ENCODE measurements around the gene FBN2.

The FBN2 gene

DNA sequence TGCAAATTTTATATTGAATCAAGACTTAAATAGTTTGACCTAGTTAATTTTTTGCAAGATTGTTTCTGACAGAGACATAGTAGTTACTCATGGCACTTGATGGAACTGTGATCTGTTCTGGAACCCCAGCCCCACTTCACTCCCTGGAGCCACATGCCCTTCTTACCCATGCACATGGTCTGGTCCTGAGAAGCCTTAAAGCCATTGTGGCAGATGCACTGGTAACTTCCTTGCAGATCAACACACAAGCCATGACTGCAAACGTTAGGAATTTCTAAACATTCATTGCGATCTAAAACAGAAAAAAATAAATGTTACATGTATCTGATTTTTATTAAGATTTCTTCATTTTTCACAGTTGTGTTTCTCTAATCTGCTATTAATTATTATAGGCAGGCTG lies 233.3 kb downstream of the FBN2 start:
- no peak for DNase-seq (ENCODE audit: low read depth)

DNA sequence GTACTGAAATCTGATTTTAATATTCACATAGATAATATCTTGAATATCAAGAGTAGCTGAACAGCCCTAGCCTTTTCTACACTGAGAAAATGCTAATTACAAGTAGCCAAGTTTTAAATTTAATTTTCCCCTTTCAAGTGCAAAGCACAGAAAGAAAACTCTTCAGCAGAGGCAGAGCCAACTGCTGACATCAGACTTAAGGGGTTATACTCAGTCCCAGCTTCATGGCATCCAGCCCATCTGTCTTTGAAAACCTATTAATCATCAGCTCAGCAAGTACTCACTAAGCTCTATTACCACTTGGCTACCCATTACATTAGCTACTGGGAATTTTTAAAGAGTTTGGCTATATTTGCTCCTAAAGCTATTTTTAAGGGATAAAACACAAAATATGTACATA lies 234.0 kb downstream of the FBN2 start:
- no peak for DNase-seq (ENCODE audit: low read depth)

GRCh38 chr5:128303593-128303992 lies 234.5 kb downstream of the FBN2 start:
- no peak for DNase-seq (ENCODE audit: low read depth)

- no peak for DNase-seq (ENCODE audit: low read depth)
Measured at GRCh38 chr5:128300181-128300580, 237.9 kb downstream of the FBN2 start.

DNA sequence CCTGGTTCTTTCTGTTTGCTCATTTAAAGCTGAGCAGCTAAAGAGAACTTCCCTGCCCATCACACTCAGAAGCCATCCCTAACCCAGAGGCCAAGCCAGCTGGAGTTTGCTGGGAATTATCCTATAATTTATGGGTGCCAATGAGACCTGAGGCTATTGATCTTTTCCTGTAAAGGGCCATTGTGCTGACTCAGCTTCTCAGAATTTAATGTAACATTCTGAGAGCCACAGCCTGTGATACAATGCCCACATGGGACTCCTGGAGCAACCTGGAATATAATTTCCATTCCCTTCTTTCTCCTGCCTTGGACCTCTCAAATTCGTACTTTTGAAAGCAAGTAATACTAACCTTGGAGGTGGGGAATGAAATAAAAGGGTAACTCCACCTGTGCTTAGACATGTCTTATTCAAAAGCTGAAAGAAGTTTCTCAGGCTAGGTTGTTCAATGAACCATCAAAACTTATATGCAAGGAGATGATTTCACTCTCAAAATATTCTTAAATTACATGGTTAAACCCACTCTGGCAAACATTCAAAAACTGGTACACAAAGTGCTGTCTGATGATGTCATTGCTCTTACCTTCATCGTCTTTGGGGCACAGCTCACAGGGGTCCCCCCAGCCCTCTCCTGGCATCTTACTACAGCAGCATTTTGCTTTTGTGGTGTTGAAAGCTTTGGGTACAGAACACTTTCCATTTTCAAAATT lies 247.7 kb downstream of the FBN2 start:
- DNase-seq (ENCODE audit: low read depth) = no peak

DNA sequence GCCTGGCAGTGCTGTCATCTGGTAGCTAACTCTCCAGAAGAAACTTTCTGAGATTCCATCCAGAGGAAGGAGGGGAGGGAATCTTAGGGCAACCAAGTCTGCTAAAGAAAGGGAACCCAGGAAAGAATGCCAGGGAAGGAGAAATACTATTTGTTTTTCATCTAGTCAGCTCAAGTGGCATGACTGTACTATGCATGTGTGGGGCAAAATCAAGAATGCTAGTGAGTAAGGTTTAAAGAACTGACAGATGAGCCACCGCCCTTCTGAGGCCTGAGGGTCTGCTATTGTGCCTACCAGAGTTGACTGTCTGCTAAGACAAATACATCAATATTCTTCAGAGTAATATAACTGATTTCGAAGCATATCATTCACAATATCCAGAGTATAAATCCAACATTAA lies 250.3 kb downstream of the FBN2 start:
- DNase-seq (ENCODE audit: low read depth) = no peak

GRCh38 chr5:128284236-128284635 lies 253.8 kb downstream of the FBN2 start:
- no peak for DNase-seq (ENCODE audit: low read depth)

GRCh38 chr5:128279345-128279744 lies 258.7 kb downstream of the FBN2 start:
- no peak for DNase-seq (ENCODE audit: low read depth)

GRCh38 chr5:128276537-128277216 lies 261.4 kb downstream of the FBN2 start:
- DNase-seq (ENCODE audit: low read depth) = no peak

DNA sequence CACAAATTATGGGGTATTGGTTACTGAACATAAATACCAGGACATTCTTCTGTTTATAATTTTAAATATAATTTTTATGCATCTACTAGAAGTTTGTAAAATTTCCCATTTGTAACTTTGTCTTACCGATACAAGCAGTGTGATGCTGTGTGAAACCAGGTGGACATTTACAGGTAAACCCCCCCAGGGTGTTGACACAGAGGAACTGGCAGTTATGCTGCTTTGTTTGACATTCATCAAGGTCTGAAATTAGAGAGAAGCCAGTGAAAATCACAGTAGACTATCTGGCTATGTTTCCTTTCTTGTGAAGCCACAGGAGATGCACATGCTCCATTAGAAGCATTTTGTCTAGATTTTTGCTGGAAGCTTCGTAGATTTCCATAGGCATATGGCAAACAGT lies 263.6 kb downstream of the FBN2 start:
- no peak for DNase-seq (ENCODE audit: low read depth)

GRCh38 chr5:128273736-128274135 lies 264.3 kb downstream of the FBN2 start:
- DNase-seq (ENCODE audit: low read depth) = no peak

- DNase-seq (ENCODE audit: low read depth) = no peak
Measured at GRCh38 chr5:128271859-128272464, 266.1 kb downstream of the FBN2 start.

DNA sequence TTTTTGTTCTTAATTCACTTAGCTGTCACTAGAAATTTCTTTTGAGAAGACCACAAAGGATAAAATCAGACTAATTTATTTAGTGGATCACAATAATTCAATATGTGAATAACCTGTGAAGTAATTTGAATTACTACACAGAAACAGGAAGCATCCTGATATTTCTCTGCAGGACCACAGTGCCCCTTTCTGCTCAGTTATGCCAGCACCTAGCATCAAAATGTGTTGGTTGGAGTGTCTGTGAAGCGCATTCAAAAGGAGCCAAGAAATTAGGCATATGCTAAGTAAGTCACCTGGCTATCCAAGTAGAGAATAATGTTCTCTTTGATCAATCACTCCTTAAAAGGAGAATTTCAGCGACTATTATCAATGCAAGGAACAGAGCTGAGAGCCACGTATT lies 267.0 kb downstream of the FBN2 start:
- DNase-seq (ENCODE audit: low read depth) = no peak

DNA sequence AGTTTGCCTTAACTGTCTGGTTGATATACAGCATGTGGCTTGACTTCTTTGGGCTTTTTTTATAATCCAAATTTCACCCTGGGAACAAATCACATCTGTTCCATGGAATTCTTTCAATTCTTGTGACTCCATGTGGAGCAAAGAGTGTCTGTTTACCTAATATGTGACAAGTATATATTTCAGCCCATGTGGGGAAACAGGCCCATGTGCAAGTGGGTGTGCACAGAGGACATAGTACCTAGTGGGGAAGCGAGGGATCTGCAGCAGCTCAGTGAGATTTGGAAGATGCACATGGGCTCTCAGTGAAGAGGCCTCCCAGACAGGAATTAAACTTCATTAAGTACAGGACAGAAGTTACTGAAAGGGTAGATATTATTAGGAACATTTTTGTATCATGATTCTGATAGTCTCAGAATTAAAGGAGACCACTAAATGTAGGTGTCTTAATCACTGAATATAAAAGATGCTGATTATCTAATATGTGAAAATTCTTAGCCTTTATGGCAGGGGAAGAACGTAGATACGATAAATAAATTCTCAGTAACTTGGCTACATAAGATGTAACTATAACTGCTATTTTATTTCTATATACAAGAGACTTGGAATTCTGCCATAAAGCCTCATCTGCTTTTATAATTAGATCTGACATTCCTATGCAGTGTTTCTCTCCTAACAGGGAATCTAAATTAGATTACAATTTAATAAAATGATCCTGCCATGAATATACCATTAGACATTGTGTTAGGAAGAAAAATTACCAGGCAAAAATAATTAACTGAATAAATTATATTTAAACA lies 273.3 kb downstream of the FBN2 start:
- no peak for DNase-seq (ENCODE audit: low read depth)

DNA sequence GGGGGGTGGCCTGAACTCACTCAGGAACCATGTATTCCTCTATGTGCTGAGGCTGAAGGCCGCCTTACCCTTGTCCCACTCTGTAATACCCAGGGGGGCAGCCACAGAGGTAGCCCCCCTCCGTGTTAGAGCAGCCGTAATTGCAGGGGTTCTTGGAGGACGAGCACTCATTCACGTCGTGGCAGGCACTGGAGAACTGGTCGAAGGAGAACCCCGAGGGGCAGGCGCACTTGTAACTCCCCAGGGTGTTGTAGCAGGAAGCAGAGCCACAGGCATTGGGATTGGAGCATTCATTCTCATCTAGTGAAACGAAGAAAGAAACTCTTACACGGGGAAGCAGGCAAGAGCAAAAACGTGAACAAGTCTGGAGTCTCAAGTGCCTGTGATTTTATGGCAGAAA lies 274.7 kb downstream of the FBN2 start:
- DNase-seq (ENCODE audit: low read depth) = no peak

- DNase-seq (ENCODE audit: low read depth) = no peak
Measured at GRCh38 chr5:128262911-128263310, 275.1 kb downstream of the FBN2 start.

DNA sequence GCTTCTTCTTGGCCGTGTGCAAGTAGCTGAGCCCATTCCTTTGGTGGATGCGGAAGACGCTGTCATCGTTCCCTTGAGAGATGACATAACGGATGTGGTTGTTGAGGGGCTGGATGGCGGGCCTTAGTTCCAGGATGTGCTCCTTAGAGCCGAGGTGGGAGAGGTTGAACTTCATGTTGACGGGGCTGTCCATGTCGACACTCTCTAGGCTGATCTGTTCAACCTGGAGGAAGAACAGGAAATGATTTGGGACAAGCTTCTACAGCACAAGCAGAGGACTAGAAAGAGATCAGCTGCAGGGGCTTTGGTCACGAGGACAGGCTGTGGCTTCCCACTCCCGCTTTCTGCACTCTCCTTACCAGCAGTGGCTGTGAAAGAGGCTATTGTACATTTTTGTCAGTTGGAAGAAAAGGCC lies 278.4 kb downstream of the FBN2 start:
- no peak for DNase-seq (ENCODE audit: low read depth)

DNA sequence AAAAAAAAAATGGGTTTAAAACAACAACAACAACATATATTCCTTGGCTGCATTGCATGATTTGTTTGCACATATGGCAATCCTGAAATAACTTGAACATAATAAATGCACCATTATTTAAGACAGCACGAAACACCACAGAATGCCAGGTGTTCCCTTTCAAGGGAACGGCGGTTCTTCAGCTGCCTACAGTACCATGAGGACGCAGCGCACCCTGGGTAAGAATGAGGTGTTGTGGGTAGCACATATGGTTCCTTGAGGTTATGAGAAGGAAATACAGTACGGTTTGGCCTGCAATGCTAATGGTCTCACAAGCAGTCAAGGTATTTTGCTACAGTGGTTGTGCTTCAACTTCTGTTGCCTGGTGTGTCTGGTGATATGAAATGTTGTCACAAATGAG lies 279.7 kb downstream of the FBN2 start:
- DNase-seq (ENCODE audit: low read depth) = no peak

DNA sequence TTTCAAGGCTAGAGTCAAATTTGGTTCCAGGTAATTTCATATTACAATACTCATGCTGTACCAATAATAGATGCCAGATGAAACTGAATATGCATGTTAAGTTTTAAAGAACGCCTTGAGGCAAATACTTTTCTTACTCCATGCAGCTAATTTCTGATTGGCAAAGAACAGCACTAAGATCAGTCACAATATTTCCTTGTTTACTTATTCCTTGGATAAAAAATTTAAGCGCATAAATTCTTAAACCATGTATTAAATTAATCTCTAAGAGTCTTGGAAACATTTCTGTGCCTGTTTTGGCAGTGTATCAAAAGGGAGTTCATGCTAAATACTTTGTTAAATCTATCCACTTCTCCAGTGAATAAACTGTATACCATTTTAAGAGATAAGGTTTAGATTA lies 281.0 kb downstream of the FBN2 start:
- no peak for DNase-seq (ENCODE audit: low read depth)

GRCh38 chr5:128254789-128255188 lies 283.3 kb downstream of the FBN2 start:
- no peak for DNase-seq (ENCODE audit: low read depth)

- no peak for DNase-seq (ENCODE audit: low read depth)
Measured at GRCh38 chr5:128253880-128254279, 284.2 kb downstream of the FBN2 start.

- no peak for DNase-seq (ENCODE audit: low read depth)
Measured at GRCh38 chr5:128253161-128253560, 284.9 kb downstream of the FBN2 start.

DNA sequence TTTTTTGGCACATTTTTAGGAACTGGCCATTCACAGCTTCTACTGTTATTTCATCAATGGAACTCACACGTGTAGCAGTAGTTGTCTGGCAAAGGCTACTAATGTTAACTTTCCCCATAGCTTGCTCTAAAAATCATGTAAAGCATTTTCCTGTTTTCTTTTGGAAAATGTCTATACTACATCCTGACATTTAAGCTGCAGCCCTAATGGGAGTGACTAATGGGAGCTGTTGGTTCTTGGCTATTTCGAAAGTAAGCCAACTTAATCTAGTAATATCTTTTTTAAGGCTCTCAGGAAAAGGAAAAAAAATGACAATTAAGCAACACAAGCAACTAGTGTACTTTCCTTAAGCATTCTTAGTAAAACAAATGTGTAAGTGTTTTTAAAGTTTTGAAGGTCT lies 285.3 kb downstream of the FBN2 start:
- DNase-seq (ENCODE audit: low read depth) = no peak
